CD4-positive, alpha-beta T cell treated with Interleukin-6 at 100 ng/mL for 8 hours (primary cell): Measurements from ENCODE around the gene ATG4A.

Experiments
- DNase-seq: peaks from one replicate; pipeline ENCODE4 v3.0.0-alpha.2; 2020; ENCODE audit warnings: mixed read lengths, low spot score

Gene ATG4A

DNA sequence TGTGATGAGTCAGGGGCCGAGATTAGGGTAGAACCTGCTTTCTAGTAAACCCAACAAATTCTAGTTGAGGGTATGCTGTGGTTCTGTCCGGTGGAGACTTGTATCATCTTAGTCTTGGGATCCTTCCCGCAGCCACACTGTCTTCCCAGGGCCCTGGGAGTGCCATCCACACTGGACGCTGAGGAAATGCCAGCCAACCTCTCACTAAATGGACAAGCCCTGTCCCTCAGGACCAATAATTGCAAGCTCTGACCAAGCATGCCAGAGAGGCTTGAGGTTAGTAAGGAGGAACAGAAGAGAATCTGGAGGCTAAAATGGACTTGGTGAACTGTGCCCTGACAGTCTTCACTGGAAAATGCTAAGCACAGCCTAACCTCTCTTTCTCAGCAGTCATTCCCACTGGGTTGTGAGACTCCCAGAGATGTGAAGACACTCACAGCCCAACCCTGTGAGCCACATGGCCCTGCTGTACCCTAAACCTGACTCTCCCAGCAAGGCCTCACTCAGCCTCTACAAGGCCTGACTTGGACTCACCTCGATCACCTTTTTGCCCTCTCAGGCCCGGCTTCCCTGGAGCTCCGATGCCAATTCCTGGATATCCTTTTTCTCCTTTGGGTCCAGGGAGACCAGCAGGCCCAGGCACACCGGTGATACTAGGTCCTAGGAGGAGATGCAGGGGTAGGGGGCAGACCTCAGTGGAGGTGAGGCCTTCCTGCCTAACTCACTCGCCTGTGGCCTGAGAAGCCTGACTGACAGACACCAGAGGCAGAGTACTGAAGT lies 77.6 kb downstream of the ATG4A start:
- no peak for DNase-seq

DNA sequence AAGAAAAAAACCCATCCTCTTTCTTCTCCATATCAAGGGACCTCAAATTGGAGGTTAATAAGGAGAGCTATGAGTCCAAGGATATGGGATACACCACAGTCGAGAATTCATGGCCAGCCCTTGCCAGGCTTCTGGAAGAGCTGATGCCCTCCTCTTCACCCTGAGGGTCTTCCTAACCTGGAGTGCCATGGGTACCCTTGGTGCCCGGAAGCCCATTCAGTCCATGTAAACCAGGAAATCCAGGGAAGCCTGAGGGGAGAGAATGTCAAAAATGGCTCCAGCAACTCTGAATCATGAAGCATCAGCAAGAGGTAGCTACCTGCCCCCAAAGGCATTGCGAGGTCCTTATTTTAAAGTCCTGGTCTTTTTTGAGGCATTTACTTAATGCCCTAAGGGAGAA lies 78.2 kb downstream of the ATG4A start:
- DNase-seq, result no peak

DNA sequence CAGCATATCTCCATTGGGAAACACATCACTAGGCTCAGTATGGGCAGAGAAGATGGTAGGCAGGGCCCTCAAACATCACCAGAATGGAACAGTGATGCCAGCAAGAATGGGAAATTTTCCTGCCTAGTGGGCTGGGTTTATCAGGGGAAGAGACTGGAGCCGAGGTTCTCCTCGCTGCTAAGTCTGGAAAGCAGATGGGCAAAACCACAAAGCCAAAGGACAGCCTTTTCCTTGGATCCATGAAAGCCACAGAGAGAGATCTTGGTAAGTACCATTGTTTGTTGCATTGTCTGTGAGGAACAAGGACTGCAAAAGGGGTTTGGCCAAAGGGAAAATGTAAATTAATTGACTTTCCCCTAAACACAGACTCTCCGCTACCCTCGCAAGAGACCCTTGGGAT lies 80.1 kb downstream of the ATG4A start:
- no peak for DNase-seq

DNA sequence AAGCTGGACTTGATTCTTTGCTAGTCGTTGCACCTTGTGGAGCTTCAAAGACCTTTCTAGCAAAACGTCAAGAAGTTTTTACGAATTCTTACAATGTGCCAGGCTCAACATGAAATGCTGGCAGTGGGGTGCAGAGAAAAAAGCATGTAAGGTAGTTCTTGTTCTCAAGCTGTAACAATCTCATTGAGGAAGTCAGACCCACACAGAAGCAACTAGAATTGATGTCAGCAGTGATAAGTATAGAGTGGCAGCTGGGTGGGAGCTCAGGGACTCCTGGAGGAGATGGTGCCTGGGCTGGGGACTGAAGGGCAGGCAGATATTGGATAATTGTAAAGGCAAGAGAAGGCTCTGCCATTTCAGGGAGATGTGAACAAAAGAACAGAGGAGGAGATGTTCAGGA lies 82.3 kb downstream of the ATG4A start:
- DNase-seq, result no peak

DNA sequence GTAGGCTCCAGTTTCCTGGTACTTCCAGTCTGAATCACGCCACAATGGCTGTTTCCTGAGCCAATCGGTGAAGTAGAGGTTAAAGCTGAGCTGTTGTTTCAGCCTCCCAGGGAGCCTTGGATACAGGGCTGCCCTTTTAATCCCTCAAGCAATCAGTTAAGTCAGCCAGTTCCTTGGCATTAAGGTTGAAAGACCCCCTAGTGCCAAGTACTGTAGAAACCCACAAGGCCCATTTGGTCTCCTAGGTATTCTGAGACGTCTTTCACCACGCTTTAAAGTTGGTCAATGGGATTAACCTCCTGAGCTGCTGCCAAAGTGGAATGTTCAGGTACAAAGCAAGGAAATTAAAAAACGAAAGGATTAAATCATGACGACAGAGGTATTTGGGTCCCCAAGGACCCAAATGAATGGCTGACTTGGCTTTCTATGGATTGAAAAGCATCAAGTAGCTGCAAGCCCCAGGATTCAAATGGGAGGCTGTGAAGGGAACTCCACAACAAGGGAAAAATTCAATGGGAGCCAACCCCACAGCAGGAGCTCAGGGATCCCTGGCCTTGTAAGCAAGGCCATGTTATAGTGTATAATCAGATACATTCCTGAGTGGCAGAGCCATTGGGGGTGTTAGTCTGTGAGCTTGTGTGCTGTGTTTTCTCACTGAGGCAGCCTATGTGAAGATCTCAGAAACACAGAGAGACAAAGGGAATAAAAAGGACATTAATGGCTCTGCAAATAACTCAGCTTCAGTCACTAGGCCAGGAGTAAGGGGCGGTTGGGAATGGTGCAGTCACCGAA lies 86.0 kb downstream of the ATG4A start:
- no peak for DNase-seq

DNA sequence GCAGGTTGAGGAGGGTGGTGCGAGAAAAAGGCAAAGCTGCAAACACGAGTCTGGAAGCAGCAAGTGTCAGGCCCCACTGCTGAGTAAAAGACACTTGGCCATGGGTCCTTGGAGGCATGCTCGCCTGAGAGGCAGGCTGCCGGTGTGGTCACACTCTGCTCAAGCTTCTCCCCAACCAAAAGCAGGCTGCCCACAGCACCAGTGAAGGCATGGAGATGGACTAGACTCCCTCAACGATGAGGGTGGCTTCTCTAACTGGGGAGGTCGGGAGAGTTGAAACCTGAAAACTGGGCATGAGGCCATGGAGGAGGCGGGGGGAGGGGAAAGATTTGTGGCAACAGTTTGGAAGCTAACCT lies 86.5 kb downstream of the ATG4A start:
- no peak for DNase-seq

DNA sequence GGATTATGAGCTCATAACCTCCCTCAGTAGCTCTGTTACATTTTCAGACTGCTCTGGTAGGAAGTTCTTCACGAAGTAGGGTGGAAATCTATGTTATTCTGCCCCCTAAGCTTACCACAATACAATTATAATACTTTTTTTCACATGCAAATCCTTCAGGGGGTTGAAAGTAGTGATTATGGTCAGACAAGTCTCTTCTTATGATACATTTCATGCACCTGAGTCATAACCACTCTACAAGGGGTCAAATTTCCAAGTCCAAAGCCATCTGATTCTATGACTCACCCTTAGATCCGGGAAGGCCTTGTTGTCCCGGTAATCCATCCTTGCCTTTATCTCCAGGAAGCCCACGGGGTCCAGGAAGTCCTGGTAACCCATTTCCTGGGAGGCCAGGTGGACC lies 95.2 kb downstream of the ATG4A start:
- DNase-seq, result no peak

DNA sequence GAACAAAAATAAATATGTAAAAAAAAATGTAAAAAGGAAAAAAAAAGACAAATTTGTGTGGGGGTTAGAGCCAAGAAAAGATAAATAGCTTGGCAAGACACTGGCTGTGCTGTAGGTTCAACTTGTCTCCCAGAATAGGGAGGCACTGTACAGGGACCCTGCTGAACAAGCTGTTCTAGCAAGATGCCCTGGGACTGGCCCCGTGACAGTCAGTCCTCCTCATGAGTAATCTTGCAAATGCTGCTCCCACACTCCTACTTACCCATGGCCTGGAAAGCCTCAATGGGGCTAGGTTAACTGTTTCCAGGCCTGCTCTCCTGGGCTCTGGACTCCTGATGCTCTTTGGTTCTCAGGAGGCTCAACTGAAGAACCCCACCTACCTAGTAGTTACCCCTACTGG lies 106.8 kb downstream of the ATG4A start:
- no peak for DNase-seq

DNA sequence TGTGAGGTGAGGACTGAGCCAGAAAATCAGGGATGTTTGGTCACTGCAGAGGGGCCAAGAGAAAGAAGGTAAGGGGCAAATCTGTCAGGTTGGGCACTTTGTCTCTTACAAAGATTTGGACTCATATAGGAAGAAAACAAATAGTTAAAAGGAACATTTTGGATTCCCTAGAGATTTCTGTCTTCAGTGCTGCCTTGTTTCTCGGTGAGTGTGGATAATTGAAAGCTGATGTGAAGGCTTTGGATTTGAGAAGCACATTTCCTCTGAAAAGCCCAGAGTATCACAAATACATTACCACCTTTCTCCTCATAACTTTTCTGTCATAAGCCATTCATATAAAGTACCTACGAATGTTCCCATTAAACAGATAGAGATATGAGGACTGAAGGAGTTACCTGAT lies 107.5 kb downstream of the ATG4A start:
- DNase-seq, result no peak

DNA sequence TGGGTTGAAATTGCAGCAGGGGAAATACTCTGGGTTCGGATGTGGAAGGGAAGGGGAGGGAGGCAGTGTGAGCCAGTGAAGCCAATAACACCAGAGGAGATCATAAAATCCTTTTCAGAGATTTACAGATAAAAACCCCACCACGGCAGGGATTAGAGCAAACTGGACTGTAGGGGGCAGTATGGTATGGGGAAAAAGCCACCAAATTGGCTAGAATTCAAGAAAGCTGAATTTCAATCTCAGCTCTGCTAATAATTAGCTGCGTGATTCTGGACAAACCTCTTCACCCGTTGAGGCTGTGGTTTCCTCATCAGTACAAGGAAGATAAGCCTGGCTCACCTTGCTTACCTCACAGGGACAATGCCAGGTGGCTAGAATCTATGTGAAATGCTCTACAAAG lies 108.1 kb downstream of the ATG4A start:
- DNase-seq, result no peak

DNA sequence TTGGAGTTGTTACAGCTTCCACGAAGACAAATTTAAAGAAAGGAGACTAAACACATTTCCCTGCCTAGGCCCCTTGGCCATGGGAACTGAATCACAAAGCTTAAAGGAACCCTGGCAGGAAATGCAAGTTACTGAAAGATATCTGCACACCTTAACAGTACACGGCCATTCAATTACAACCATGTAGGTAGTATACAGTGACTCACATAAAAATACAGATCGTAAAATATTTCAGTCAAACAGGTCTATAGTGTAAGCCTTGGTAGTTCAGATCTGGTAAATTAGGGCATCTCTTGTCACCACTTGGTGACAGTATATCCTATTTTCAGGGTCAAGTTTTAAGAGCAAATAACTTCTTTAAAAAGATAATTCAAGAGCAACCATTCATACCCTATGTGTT lies 112.0 kb downstream of the ATG4A start:
- no peak for DNase-seq
